KOPT-K1 (cell line): ENCODE measurements around the gene CHSY1.
A peak's percentile ranks its signal among the peaks of the same experiment; 100 is the strongest.

Experiments used
- H3K27ac ChIP-seq: fragments of 200-600 bp; sonication (generic); 2 replicates; pipeline ENCODE4 v1.5.1; 2016; ENCODE audit warnings: antibody characterized with exemption, mild to moderate bottlenecking, low read depth, low read length; ENCODE audit not compliant: poor library complexity, severe bottlenecking
- H3K36me3 ChIP-seq: fragments of 200-600 bp; sonication (generic); 2 replicates; pipeline ENCODE4 v1.5.1; 2017; ENCODE audit warnings: antibody characterized with exemption, mild to moderate bottlenecking, low read length, moderate library complexity; ENCODE audit not compliant: insufficient read depth
- H3K9me3 ChIP-seq: fragments of 200-600 bp; sonication (generic); 2 replicates; pipeline ENCODE4 v1.5.1; 2017; ENCODE audit warnings: antibody characterized with exemption, low read length, mild to moderate bottlenecking; ENCODE audit not compliant: insufficient read depth, poor library complexity, severe bottlenecking

The CHSY1 gene

DNA sequence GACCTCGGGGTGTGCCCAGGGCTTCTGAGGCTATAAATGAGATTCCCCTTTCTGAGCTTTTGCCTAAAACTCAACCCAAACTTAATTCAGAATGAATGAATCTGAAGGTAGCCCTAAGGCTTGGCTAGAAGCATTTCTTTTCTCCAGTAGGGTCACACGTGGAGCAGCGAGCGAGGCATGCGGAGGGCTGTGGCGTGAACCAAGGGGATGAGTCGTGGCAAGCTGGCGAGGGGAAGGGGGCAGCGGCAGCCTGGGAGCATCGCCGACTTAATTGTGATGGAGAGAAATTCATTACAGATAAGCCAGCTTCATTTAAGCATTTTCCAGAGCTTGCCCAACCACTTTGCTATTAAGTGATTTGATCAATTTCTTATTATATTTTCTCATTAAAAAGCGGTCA is 79.9 kb downstream of the CHSY1 start:
- Histone ChIP-seq H3K36me3 (peaks cover 25% of the 10 kb centered on the region), H3K9me3 (no peaks in the 10 kb centered on the region), H3K27ac (peak overlapping the region; percentile 94)

DNA sequence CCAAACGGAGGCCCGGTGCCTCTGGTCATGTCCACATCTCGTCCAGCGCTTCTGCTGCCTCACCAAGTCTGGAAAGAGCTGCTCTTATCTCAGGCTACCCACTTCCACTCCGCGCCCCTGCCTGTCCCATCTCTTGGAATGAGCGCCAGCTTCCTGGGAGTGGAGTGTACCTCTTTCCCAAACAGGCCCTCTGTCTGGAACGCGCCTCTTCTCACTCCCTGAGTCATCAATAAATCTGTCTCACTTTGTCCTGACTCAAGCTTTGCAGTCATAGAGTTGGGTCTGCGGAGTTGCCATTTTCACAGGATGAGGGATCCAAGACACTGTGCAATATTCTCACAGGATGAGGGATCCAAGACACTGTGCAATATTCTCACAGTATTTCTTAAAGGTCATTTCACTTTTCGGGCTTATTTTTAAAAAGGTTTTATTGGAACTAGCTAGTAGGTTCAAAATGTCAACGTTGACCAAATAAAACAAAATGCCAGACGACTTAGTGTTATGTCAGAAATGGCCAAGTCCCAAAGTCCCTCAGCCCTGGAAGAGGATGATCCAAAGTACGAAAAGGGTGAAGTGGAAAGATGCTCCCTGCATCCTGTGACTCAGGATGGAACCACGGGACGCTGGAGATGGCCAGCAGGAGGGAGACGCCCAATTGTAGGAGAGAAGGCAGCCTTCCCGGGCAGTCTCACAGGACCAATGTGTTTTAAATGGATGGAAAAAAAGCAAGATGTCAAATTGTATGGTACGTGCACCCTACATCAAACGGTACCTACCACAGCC is 81.1 kb downstream of the CHSY1 start:
- Histone ChIP-seq H3K9me3 (peaks cover 11% of the 10 kb centered on the region), H3K36me3 (peaks cover 18% of the 10 kb centered on the region), H3K27ac (peak overlapping the region; percentile 94)

DNA sequence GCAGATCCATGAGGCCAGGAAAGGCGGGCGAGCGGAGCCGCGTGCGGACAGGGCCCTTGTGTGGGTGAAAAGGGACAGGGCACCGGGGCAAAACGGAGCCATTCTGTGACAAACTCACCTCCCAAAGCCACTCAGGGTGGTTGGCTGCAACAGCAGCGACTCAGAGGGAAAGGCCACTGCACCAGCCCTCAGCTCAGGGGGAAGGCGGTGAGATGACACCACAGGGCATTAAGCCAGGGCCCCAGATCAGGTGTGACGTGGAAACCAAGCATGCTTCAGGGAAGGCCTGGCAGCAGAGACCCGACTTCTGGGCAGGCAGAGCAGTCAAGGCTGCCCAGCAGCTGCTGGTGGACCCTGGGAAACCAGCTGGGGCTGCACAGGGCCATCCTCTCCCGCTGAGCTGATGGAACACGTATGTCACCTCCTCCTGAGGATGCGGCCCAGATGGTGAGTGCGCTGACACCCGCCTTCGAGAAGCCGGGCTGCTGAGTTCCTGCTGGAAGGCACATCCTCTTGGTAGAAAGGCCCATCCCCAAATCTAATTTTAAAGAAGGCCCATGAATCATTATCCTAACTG is 82.3 kb downstream of the CHSY1 start:
- H3K27ac ChIP-seq: peak overlapping the region; percentile 91

DNA sequence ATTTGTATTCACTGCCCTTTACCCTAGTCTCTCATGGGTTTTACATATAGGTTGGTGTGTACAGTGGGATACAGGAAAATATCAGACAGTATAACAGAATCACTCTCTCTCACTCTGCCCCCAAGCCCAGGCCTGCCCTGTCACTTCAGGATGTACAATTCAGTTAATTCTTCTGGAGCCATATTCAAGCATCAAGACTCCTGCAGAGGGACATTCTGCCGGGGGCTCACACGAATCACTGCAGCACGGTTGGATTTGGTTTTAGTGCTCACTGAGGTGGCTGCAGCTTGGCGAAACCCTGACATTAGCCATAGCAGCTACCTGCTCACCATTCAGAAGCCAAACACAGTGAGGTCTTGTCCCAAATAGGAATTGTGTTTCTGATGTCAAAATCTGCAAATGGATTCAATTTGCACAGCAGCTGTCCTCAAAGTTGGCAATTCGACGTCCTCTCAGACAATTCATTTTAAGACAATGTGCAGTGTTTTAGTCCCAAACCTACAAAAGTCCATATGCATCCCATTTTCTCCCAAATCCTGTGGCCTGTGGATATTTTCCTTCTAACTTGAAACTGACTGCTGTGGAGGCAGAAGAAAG is 82.9 kb downstream of the CHSY1 start:
- peak overlapping the region; percentile 91 for H3K27ac ChIP-seq
- H3K9me3 ChIP-seq: peaks cover 28% of the 10 kb centered on the region

More for the DNA sequence above, 82.3 kb downstream of the CHSY1 start:
- H3K9me3 ChIP-seq: peaks cover 22% of the 10 kb centered on the region
- H3K36me3 ChIP-seq: peaks cover 9% of the 10 kb centered on the region

DNA sequence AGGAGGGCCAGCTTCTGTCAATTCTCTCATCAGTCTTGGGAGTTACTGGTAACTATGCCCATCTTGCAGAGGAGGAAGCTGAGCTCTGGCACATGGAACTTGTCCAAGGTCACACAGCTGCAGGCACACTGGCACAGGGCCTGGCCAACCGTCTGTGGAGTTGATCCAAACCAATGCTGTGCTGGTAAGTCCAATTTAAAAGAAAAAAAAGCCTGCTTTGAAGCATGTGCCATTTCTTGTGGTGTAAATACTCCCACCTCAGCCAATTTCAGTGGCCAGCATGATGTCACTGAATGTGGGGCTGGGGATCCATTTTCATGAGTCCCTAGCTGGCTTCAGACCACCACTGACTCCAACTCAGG is 83.4 kb downstream of the CHSY1 start:
- Histone ChIP-seq H3K36me3 (no peaks in the 10 kb centered on the region), H3K27ac (peak overlapping the region; percentile 91), H3K9me3 (peaks cover 30% of the 10 kb centered on the region)

More for the DNA sequence above, 82.9 kb downstream of the CHSY1 start:
- peaks cover 3% of the 10 kb centered on the region; the same call in 1 of the 2 replicates for H3K36me3 ChIP-seq

DNA sequence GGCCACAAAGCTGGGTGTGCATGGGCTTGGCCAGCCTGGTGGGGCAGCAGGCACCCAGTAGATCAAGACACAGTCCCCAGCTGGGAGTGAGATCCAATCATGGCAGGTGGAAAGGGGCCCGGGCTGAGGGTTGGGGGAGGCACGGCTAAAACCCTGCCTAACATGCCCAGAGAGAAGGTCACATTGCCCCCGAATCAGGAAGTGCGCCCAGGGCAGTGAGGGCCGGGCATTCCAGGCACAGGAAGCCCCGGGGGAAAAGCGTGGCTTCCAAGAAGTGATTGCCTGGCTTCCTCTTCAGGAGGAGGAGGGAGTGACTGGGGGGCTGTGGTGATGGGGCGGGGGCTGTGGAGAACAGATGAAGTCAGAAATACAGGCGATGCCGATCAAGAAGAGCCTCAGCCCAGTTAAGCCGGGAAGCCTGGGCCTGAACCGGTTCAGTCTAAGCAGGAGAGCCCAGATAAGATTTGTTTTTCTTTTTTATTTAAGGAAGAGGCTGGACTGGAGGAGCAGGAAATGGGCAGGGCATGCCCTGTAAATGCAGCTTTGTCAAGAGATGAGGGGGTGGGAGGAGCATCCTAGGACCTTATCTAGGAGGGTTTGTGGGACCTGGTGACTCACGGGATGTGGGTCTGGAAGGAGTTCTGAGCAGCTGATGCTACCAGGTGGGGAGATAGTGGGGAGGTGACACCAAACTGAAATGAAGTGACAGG is 83.9 kb downstream of the CHSY1 start:
- Histone ChIP-seq H3K36me3 (no peaks in the 10 kb centered on the region), H3K27ac (peak overlapping the region; percentile 91), H3K9me3 (peaks cover 30% of the 10 kb centered on the region)

DNA sequence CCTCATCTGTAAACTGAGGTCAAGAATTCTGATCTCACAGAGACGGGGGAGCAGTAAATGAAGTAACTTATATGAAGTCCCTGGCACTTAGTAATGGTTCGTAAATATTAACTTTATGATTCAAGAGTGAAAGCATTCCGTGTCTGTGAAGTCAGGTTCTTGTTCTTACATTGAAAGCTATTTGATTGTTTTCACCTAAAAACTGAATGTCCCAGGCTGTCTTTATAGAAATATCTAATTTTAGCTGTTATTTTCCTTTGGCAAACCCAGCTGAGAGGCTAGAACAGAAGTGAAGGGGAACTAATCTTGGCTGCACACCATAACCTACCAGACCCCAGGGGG is 84.5 kb downstream of the CHSY1 start:
- Histone ChIP-seq H3K9me3 (peaks cover 30% of the 10 kb centered on the region), H3K27ac (peak overlapping the region; percentile 91), H3K36me3 (no peaks in the 10 kb centered on the region)

DNA sequence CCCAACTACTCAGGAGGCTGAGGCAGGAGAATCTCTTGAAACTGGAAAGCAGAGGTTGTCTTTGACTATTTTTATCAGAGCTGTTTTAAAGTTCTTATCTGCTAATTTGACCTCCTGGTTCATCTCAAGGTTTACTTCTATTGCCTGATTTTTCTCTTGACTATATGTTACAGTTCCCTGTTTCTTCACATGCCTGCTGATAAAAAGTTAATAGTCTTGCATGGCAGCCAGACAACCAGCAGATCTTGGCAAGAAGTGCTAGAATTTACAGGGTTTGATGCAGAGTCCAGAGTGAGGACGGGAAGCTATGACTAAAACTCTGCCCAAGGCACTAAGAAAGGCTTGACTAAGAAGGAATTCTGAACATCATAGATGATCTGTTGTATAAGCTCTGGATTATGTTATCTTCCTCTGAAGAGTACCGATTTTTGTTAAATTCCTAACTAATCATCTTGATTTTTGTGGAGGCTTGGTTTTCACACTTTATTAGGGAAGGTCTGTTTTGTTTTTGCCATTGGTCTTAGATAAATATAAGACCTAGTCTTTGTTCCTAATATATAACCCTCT is 85.9 kb downstream of the CHSY1 start:
- Histone ChIP-seq H3K27ac (no peak overlapping the region), H3K36me3 (no peaks in the 10 kb centered on the region)

DNA sequence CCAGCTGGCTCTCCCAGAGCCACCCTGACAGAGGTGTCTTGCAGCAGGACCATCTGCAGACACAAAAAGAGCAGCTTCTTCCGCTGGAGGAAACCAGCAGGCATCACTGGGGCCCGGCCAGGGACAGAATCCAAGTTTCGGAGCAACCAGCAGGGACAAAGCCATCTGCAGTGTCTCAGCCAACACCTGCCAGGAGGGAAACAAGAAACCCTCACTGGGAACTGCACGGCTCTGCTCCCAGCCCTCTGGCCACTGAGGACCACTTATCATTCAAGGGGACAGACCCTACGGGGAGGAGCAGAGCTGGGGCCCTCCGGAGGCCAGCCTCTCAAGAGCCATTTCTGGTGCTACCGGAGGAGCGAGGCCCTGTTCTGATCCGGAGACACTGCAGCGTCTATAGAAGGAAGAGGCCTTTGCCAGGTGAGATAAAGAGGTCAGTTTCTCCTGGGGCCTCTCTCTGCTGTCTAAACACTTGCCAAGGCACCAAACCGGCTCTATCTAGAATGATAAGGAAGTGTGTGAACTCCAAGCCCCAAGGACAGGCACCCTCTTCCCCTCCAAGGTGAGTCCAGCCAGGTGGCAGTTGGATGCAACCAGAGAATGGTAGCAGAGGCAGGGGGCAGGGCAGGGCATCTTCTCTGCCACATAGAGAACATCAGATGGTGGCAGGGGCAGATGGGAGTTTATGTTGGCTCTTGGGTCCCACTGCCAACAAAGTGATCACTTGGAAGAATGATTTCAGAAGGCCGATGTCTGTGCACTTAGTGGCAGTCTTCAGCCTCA is 89.0 kb downstream of the CHSY1 start:
- Histone ChIP-seq H3K36me3 (no peaks in the 10 kb centered on the region), H3K9me3 (peaks cover 30% of the 10 kb centered on the region), H3K27ac (no peak overlapping the region)

More for the DNA sequence above, 85.9 kb downstream of the CHSY1 start:
- H3K9me3 ChIP-seq: peaks cover 30% of the 10 kb centered on the region

DNA sequence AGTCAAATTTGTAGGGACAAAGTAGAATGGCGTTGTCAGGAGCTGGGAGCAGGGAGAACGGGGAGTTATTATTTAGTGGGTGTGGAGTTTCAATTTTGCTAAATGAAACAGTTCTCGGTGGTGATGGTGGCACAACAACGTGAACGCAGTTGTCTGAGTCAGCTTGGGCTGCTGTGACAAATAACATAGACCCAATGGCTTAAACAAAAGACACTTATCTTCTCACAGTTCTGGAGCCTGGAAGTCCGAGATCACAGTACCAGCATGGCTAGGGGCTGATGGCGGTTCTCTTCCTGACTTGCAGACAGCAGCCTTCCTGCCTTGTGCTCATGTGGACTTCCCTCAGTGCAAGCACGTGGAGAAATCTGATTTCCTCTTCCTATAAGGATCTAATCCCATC is 90.2 kb downstream of the CHSY1 start:
- Histone ChIP-seq H3K27ac (no peak overlapping the region), H3K36me3 (no peaks in the 10 kb centered on the region), H3K9me3 (peaks cover 28% of the 10 kb centered on the region)

DNA sequence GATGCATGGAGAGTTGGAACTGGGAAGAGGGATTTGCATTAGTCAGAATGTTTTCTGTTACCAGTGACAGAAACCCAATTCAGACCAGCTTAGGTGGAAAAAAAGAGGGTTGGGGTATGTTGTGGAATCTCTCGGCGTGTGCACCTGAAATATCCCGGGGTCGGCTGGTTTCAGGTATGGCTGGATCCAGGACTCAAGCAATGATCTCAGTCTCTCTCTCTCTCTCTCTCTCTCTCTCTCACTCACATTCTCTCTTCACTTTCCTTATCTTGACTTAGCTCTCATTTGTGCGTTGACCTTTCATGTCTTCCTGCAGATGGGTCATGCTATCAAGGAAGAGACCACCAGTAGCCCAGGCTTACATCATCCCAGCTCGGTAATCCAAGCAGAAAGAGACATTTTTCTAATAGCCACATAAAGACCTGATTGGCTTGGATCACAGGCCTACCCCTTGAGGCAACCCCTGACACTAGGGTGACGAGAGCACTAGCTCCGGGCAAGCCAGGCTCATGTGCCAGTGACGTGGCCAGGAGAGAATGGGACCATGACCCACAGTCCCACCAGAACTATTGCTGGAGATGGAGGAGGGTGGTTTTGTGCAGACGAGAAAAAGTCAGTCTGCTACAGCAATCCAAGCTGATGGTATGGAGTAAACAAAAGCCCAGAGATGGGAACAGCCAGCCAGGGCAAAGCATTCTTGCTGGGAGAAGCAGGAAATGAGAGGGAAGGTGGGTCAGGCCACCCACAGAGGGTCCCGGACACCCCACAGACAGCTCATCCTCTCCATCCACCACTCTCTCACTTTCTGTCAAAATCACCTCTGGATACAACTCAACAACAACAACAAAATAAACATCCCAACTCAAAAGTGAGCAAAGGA is 91.7 kb downstream of the CHSY1 start:
- H3K9me3 ChIP-seq: peaks cover 13% of the 10 kb centered on the region
- H3K36me3 ChIP-seq: no peaks in the 10 kb centered on the region
- H3K27ac ChIP-seq: peak overlapping the region; percentile 30

DNA sequence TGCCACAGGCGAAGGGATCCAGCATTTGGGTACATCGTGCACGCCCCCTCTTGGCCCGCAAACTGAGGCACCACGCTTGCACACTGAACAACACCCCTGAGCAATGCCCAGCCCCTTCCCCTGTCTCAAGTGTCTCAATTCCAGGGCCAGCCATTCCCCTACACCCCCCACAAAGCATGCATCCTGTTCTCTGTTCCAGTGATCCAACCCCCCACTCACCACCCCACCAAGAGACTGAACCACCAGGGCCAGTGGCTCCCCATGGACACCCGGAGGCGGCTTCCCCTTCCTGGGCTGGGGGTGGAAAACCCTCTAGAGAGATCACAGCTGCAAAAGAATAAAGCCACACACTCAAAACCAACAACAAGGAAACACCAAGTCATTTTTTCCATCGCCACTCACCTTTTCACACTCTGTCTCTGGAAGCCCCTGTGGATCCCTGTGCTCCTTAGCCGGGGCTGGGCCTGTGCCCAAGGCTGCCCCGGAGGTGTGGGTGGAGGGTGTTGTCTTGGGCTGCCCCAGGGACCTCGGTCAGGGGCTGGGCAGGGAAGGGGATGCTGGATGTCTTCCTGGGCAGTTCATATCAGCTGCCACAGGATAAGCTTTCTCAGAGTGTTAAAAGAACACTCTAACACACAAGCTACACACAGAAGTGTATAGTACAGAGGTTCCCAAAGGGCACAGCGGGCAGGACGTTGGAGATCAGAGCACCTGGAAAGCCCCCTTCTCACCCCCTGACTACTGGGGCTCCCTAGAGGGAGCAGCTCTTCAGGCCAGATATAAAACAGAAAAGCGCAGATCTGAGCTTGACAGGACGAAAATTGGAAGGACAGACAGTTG is 92.5 kb downstream of the CHSY1 start:
- H3K36me3 ChIP-seq: no peaks in the 10 kb centered on the region
- peak overlapping the region; percentile 30 for H3K27ac ChIP-seq
- H3K9me3 ChIP-seq: peaks cover 5% of the 10 kb centered on the region
